Measurements from ENCODE around the gene MCM5. TPM values are rescaled to one million over a fixed set of nuclear protein-coding genes. Genes with fewer than 3 reads are reported as not detected.

The MCM5 gene
- total and polyA plus RNA-seq, 2 of the 13 experiments (the other 11 are each of a cell fraction or from before 2014, with no cell fraction given): 40.2 to 93.5 TPM

- TF ChIP-seq ZNF766 (CRISPR knock-in tag; IDR thresholded peaks at IDR 0.05; ENCODE audit: borderline replicate concordance) (no peak), DNMT3B (CRISPR knock-in tag; conservative IDR thresholded peaks at IDR 0.05) (no peak), GATAD2A (CRISPR knock-in tag; IDR thresholded peaks at IDR 0.05) (no peak), STAT6 (CRISPR knock-in tag; IDR thresholded peaks at IDR 0.05; ENCODE audit: borderline replicate concordance) (no peak), HINFP (CRISPR knock-in tag; IDR thresholded peaks at IDR 0.05; ENCODE audit: low read depth) (no peak), MEIS1 (CRISPR knock-in tag; IDR thresholded peaks at IDR 0.05; ENCODE audit: borderline replicate concordance) (no peak), ZFYVE20 (CRISPR knock-in tag; IDR thresholded peaks at IDR 0.05; ENCODE audit: borderline replicate concordance, low read depth) (no peak), ZNF362 (CRISPR knock-in tag; IDR thresholded peaks at IDR 0.05; ENCODE audit: borderline replicate concordance) (peak; percentile 40; the same call in 1 of the 2 replicates), AHR (CRISPR knock-in tag; IDR thresholded peaks at IDR 0.05) (no peak), ZSCAN20 (CRISPR knock-in tag; IDR thresholded peaks at IDR 0.05; ENCODE audit: borderline replicate concordance) (no peak), ZNF543 (CRISPR knock-in tag; IDR thresholded peaks at IDR 0.05) (peak; percentile 13; the same call in 1 of the 2 replicates), HOXA3 (CRISPR knock-in tag; IDR thresholded peaks at IDR 0.05) (no peak), ARID4A (CRISPR knock-in tag; IDR thresholded peaks at IDR 0.05; ENCODE audit: borderline replicate concordance) (no peak), MYPOP (CRISPR knock-in tag; IDR thresholded peaks at IDR 0.05) (no peak), ZNF382 (CRISPR knock-in tag; IDR thresholded peaks at IDR 0.05; ENCODE audit: borderline replicate concordance) (no peak), TSC22D2 (CRISPR knock-in tag; IDR thresholded peaks at IDR 0.05; ENCODE audit: borderline replicate concordance) (no peak), SIX4 (CRISPR knock-in tag; IDR thresholded peaks at IDR 0.05) (no peak), NRL (CRISPR knock-in tag; IDR thresholded peaks at IDR 0.05; ENCODE audit: borderline replicate concordance) (no peak)
Observed at GRCh38 chr22:35399114-35399677, 744 bp upstream of the MCM5 start (continued).

Measured in HepG2 (cell line).